ENCODE data around the gene ANXA9.

Gene ANXA9

DNA sequence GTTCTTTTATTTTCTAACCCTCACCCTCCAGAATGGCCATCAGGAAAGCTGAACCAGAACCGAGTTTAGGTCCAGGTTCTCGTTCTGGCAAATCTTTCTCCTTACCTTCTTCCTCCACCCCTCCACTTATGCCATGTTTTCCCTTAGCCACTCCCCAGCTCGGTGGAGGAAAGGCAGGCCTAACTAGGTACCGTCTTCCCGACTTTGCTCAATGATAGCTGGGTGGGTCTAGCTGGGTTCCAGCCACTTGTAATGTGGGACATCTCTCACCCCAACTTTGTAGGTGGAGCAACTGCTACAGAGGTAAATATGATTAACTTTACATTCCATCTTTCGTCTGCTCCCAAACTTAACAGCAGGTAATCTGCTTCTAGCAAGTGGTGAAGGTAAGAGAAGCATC lies 54.9 kb downstream of the ANXA9 start:
- TF ChIP-seq, protein P1, sequence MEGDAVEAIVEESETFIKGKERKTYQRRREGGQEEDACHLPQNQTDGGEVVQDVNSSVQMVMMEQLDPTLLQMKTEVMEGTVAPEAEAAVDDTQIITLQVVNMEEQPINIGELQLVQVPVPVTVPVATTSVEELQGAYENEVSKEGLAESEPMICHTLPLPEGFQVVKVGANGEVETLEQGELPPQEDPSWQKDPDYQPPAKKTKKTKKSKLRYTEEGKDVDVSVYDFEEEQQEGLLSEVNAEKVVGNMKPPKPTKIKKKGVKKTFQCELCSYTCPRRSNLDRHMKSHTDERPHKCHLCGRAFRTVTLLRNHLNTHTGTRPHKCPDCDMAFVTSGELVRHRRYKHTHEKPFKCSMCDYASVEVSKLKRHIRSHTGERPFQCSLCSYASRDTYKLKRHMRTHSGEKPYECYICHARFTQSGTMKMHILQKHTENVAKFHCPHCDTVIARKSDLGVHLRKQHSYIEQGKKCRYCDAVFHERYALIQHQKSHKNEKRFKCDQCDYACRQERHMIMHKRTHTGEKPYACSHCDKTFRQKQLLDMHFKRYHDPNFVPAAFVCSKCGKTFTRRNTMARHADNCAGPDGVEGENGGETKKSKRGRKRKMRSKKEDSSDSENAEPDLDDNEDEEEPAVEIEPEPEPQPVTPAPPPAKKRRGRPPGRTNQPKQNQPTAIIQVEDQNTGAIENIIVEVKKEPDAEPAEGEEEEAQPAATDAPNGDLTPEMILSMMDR (IDR thresholded peaks at IDR 0.05) = no peak

DNA sequence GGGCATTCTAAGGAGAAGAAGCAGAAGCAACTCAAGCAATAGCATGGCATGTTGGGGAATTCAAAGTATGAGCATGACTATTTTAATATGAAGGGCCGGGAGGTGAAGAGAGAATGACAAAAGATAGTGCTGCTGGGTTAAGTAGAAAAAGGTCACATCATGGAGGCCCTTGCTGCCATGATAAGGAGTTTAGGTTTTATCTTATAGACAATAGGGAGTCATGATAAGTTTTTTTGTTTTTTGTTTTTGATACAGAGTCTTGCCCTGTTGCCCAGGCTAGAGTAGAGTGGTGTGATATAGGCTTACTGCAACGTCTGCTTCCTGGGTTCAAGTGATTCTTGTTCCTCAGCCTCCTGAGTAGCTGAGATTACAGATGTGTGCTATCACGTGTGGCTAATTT lies 57.4 kb downstream of the ANXA9 start:
- TF ChIP-seq, protein P1 (IDR thresholded peaks at IDR 0.05) = no peak

DNA sequence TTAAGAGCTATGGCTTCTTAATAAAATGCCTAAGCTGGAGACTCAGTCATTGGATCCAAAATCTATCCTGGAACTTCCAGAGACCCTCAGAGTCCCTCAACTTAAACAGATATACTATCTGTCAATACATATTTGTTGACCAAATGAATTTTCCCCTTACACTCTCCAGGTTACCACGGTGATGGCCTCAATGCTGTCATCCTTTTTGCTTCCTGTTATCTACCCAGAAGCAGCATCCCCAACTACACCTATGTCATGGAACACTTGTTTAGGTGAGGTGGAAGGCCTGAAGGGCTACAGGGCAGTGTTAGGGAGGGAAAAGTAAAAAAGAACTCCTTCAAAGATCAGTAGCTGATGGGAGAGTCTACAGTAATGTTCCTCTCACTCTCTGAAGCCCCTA lies 61.1 kb downstream of the ANXA9 start:
- TF ChIP-seq, protein P1 (IDR thresholded peaks at IDR 0.05) = no peak
